NCI-H1092 treated with DMSO at 0.1 percent for 48 hours (cell line): ENCODE data around the gene FDX2.

Experiments used
- DNase-seq: peaks from one replicate; lab custom pipeline; 2025; lab: John Stamatoyannopoulos, UW

The FDX2 gene

DNA sequence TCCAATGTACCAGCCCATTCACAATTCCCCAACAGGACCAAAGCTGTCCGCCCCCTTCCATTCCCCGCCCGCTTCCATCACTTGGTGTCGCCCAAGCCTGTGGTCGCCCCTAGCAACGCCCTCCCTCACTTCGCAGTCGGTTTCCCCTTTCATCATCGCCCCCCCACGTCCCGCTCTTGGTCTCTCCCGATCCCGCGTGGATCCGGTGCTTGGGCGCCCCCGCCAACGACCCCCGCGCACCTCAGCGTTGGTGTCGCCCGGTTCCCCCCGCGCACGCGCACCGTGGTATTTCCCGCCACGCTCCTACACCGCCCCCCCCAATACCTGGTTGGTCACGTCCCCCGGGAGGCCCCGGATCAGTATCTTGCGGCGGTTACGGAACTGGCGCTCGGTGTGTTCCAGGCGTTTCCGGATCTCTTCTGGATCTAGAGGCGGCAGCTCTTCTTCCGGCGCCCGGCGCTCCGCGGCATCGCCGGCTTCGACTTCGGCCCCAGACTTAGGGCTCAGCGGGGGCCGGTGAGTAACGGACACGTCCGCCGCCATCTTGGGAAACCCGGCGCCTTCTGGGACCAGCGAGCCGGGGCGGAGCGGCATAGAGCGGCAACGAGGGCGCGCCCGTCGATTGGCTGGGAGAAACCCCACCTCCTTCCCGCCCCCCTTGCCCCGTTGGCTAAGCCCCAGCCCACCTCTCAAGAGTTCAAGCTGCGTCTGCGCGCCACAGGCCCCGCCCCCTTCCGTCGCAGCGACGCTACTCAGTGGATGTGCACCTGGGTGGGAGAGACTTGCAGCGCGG, 17.3 kb upstream of the FDX2 start, which contains the start of gene RAVER1:
Gene RAVER1, minus strand, starts transcription at position 565 of the 793 bp plus-strand sequence. Its CDS starts 22 bp downstream, at position 543.
- DNase-seq, result peak; percentile 96

DNA sequence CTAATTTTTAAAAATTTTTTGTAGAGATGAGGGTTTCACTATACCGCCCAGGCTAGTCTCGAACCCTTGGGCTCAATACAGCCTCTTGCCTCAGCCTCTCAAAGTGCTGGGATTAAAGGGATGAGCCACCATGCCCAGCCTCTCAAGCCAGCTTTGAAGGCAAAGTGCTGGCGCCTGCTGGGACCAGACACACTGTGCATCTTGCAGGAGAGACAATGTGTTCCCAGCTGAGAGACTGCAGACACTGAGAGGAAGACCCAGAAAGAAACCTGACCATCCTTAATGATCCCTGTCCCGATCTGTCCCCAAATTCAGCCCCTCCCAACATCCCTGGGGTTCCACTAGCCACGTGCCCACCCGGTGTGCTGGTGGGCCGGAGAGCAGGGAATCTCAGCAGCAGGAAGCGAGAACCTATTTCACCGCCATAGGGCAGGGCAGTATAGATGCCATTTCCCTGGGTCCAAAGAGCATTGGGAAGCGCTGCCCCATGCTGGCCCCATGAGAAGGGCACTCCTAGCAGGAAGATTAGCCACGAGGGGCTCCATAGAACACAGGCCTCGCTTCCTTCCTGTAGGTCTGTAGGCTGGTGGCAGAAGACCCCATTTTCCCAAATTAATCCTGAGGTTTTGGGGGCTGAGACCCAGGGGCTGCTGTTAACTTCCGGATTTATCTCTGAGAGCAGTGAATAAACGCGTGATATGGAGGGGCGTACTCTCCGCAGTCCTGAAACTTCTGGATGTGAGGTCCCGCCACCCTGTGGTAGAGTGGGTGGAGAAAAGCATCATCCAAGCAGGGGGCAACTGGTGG, 16.5 kb upstream of the FDX2 start:
- no peak for DNase-seq

DNA sequence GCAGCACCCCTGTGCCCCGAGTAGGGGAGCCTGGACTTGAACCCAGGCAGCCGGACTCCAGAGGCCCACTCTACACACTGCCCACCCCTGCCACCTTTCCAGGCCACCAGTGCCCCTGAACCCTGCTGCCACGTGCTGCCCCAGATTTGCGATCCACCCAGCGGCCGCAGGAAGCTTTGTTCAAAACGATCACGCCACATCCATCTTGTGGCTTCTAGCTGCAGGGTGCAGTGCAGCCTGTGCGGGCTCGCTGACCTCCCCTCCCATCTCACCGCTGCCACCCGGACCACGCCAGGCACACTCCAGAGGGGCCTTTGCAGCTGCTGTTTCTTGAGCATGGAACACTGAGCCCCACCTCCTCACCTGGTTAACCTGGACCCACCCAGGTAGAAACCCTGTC, 13.7 kb upstream of the FDX2 start:
- no peak for DNase-seq

DNA sequence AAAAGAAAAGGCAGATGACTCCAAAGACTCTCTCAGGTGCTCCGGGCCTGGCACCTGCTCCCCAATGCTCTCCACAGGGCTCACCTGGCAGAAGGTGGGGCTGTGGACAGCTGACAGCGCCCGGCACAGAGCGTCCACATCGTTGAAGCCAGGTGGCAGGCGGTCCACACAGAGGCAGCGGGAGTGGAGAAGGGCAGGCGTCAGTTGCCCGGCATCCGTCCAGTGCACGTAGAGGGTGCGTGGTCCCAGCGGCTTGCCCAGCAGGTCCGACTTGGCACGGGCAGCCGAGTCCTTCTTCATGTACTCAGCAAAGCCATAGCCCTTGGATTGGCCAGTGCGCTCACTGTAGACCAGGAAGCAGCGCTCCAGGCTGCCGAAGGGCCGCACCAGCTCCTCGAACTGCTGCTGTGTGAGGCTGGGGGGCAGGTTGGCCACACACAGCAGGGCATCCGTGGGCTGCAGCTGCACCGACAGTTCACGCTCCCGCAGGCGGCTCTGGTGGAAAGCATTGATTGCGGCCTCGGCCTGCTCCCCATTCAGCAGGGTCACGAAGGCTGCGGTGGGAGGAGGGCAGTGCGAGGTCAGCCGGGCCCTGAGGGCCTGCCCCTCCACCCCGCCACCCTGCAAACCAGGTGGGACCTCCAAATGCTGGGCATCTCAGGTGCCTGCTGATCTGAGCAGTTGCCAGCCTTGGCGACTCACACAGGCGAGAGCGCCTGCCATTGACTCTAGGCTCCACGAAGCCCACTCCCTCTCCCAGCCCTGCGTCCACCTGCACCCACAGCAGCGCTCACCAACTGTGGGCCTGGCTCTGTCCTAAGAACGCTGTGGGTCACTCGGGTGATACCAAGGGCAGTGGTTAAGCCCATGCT, 13.0 kb upstream of the FDX2 start:
- no peak for DNase-seq

DNA sequence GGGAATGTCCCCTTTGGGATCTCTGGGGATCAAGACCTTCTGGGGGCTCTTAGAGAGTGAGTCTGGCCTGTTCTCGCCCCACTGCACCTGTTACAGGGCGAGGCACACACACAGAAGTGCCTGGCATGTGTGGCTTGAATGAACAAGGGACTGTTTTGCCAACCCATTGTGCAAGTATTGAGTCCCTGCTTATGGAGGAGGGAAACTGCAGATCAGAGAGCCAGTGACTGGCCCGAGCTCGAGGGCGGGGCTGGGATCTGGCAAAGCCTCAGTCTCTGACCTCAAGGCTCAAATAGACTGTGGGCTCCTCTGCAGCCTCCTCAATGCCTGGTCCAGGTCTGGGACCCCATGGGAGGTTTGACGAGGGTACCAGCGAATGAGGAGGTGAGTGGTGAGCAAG, 12.0 kb upstream of the FDX2 start:
- DNase-seq, result no peak

DNA sequence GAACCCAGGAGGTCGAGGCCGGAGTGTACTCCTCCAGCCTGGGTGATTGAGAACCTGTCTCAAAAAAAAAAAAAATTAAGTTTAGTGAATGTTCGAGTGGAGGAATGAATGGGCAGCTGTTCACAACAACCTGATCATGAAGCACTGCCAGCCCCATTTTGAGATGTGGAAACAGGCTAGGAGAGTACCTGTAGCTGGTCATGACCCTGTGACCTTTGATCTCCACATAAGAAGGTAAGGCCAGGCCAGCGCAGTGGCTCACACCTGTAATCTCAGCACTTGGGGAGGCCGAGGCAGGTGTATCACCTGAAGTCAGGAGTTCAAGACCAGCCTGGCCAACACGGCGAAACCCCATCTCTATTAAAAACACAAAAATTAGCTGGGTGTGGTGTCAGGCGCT, 9.9 kb upstream of the FDX2 start:
- no peak for DNase-seq

DNA sequence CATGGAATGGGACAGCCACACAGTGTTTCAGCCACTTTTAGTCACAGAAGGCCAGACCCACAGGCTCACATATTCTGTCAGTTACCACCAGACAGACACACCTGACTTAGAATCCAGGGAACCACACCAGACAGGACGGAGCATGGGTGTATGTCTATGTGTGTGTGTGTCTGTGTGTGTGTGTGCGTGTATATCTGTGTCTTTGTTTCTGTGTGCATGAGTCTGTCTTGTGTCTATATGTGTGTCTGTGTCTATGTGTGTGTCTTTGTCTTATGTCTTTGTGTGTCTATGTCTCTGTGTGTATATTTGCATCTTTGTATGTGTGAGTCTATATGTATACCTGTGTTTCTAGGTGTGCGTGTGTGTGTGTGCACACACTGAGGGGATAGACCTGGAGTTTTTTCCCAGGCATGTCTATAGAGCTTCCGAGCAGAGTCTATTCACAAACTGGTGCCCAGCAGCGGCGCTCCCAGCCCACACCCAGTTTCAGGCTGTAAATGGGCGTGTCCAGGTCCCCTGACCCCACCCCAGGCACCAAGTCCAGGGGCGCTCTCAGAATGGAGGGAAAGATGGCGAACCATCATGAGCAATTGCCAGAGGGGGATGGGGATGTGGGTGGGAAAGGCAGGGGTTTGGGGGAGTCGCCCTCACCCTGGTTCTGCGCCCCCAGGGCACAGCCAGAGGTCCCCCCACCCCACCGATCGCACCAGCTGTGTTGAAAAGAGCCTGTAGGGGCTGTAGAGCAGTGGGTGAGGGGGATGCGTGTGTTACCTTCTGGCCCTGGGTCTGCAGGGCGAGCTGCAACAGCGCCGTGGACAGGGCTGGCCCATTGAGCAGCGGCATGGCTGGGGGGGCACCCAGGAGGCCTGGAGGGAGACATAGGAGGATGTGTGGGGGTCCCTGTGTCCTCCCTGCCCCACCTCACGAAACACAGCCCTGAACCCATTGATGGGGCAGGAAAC, 6.3 kb upstream of the FDX2 start:
- DNase-seq, result no peak

DNA sequence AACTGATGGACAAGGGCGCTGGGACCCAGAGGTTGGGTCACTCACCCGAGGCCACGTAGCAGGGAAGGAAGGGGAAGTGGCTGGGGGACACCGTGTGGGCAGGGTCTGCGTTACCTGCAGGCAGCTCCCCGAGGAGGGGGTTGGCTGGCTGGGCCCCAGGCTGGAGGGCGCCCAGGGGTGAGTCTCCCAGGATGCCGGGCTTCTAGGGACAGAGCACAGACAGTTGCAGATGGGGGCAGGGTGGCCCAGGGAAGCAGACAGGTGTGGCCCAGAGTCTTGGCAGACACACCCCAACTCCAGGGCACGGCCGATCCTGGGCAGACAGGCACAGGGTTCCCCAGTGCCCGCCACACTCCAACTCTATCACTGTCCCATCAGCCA, 5.6 kb upstream of the FDX2 start:
- DNase-seq, result no peak

DNA sequence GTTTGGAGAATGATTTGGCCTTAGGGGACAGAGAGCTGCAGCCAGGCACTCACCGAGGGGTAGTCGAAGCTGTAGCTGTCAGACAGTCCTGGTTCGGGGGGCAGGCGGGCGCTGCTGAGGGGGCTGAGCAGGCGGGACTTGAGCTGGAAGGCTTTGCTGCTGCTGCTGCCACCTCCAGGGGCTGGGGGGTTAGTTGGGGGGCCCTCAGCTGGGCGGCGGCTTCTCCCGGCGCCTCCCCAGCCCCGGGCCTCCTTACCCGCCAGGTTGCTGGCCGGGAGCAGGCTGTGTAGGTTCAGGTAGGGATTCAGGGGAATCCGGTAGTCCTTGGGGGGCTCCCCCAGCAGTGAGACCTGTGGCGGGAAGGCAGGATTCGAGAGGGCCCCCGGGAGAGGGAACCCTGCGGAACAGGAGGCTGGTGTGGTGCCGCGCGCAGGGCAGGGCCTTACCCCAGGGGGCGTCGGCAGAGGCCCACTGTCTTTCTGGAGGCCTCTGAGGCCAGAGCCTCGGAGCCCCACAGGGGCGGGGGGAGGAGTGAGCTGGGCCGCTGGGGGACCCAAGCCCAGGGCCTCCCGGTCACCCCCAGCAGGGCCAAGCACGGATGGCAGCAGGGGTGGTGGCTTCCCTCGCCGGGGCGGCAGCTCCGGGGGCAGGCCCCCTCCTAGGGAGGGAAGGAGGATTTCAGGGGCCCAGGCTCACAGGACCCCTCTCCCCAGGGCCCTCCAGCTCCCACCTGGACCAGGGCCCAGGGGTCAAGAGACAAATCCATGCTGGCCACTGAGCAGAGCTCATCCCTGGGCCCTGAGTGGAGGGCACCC, 5.0 kb upstream of the FDX2 start:
- no peak for DNase-seq

DNA sequence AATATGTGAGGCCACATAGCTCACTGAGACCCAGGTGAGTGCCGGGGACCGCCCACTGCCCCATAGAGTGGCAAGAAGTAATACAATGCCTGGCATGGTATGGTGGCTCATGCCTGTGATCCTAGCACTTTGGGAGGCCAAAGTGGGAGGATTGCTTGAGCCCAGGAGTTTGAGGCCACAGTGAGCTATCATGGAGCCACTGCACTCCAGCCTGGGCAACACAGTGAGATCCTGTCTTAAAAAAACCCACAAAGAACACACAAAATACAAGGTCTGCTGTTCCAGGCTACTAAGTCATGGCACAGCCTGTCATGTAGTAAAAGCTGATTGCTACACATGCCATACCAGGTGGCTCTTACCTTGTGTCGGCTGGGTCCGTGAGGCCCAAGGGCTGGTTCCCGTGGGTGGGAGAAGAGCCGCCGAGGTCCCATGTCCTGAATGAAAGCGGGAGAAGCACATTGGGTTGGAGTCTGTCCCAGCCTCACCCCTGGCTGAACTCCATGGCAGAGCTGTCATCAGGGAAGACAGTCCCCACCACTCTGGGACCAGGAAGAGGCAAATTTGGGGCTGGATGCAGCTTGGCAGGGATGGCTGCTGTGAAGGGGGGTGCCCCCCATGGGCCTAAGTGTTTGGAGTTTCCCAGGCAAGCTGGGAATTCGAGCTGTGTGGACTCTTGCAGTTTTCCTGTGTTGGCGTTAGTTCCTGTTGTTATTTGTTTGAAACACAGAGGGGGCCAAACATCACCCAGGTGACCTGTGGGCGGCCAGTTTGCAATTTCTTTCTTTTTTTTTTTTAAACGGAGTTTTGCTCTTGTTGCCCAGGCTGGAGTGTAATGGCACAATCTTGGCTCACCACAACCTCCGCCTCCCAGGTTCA, 3.2 kb upstream of the FDX2 start:
- no peak for DNase-seq

DNA sequence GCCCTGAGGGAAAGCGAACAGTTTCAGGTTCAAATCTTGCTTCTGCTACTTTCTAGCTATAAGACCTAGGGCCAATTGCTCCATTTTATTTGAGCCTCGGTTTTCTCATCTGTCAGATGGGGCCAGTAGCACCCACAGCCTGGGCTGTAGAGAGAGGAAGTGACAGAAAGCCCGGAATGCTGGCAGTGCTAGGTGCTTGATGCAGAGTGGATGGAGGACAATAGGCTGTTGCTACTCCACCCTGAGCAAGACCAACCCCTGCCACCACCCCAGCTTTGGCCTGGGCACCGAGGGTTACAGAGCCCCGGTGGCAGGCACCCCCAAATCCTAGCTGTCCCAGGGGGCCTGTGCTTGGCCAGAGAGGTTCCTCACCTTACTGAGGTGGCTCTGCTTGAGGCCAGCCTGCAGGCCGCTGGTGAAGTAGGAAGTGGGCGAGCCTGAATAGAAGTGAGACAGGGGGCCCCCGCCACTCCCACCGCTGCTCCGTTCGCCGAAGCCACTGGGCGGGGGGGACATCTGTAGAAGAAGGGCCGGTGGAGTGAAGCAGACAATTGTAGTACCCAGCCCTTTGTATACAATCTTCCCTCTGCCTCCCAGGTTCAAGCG, 2.1 kb upstream of the FDX2 start:
- no peak for DNase-seq

DNA sequence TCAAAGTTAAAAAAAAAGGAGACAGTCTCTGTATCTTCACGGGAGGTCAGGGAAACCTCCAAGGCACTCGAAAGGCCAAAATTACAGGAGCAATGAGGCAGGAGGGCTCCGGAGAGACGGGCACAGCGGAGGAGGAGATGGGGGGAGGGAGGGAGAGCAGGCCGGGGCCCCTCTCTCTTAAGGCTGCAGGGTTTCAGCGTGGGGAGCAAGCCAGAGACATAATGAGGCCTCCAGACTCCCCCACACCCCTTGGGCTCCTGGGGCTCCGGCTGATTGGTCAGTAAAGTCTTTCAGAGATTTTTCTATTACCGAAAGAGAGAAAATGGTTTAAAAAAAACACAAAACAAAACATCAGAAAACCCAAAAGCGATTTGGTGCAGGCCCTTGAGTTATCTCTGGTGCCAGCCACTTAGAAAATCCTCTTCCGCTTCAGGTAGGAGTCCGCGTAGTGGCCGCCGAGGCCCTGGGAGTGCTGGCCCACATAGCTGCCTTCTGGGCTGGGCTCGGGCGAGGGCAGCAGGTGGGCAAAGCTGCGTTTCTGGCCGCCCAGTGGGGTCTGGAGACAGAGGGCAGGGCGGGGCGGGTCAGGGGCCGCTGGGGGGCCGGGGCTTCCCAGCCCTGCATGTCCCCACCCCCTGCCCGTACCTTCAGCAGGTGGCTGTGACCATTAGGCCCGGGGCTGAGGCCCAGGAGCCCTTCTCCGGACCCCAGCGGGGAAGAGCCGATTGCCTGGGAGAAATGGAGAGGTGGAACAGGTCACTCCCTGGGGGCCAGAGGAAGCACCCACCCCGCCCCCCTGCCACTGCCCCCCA, 1.4 kb upstream of the FDX2 start:
- no peak for DNase-seq

DNA sequence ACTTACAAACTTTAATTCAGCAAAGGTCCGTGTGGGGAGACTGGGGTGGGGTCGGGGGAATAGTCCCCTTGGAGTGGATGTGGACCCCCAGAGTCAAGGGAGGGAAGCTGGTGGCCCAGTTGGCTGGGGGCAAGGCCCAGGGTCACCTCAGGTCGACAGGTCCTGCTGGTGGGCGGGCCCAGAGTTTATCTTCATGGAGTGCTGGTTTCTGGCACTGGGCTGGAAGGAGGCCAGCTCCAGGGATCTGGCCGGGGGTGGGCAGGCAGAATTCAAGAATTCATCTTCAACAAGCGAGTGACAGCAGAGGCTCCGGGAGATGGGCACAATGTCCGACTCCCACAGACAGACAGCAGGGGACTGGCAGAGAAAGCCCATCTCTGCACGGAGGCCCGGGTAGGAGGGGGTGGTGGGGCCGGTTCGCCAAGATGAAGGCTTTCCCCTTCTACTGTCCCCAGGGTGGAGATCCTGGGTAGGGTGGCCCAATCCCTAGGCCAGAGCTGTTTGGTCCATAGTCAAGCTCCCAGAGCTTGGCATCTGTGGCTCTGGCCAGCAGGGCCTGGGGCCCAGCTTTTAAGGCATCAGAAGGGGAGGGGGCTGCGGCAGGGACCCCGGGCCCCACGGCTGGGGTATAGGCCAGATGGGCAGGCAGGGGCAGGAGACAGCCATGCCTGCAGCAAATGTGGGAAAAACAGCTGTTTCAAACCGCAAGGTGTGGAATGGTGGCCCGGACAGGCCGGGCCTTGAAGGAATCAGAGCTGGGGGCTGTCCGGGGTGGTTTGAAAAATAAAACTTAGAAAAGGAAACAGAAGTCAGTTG, 622 bp upstream of the FDX2 start:
- DNase-seq, result no peak

DNA sequence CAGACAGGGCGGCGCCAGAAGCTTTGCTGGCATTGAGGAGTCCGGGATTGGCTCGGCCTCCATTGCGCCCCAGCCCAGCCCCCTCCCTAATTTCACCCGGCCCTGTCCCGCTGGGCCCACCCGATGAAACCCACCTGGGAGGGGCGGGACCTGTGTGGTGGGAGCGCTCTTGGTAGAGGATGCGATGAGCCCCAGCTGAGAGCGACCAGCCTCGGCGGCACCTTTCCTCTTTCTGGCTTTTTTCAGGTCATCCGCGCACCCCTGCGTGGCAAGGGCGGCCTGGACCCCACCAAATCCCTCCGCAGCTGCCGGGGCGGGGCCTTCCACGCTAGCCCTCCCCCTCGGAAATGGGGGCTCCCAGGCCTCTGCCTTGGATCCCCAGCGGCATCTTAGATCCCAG, 6.4 kb downstream of the FDX2 start, which contains the start of gene ZGLP1:
Gene ZGLP1, minus strand, starts transcription at position 393 of the 400 bp plus-strand sequence.
- no peak for DNase-seq

DNA sequence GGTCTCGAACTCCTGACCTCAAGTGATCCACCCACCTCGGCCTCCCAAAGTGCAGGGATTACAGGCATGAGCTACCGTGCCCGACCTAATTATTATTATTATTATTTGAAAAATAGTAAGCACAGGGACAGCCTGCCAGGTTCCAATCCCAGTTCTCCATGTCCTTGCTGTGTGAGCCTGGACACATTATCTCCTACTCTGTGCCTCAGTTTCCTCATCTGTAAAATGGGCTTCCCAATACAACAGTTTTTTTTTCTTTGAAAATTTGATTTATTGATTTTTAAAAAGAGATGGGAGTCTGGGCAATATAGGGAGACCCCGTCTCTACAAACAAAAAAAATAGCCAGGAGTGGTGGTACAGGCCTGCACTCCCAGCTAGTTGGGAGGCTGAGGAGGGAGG, 9.5 kb downstream of the FDX2 start:
- no peak for DNase-seq

DNA sequence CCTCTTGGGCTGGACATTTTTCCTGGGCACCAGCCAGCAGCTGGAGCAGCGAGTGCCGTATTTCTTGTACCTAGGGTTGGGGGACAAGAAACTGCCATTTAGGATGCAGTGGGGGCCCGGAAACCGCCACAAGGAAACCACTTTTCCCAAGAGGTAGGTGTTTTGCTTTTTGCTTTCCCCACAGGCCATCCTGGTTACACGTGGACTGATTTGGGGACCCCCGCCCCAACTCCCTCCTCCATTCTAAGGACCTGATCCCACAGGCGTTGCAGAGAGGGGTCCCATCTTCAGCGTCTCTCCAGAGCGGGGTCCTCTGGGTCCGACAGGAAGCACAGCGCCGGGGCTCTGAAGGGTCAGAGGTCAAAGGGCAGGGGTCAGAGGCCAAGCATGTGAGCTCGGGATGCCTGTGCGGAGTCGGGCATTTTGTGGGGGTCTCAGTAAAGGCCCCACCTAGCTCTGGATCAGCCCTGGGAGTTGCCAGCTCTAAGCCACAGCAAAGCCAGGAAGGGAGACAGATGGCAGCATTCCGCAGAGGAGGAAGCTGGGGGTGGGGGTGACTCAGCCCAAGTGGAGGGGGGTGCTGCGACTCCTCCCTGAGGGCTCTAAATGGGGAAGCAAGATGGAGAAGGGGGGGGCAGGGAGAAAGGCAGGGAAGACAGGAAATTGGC, 10.5 kb downstream of the FDX2 start:
- DNase-seq, result no peak
